DND-41 (cell line): ENCODE measurements around the gene SPAG7.

Experiments used
- ATAC-seq: fragments of 200-7000 bp; cut with Tn5 transposase; 3 replicates; pipeline ENCODE4 v1.9.1; 2021; ENCODE audit warnings: low read depth; ENCODE audit not compliant: insufficient read depth
- DNase-seq: peaks from one replicate; pipeline ENCODE4 v3.0.0-alpha.2; 2020
- H2AFZ ChIP-seq: 2 replicates; pipeline ENCODE4 v1.6.0; 2012; ENCODE audit warnings: low read depth, low read length
- H3K27ac ChIP-seq: 2 replicates; pipeline ENCODE4 v1.5.1; 2012; ENCODE audit warnings: low read length, inconsistent platforms
- H3K27me3 ChIP-seq: fragments of 200-600 bp; sonication (generic); 2 replicates; pipeline ENCODE4 v1.6.0; 2012; ENCODE audit warnings: low read length, mild to moderate bottlenecking, inconsistent platforms; ENCODE audit not compliant: insufficient read depth, poor library complexity
- H3K36me3 ChIP-seq: 2 replicates; pipeline ENCODE4 v1.5.1; 2012; ENCODE audit warnings: low read length, inconsistent platforms; ENCODE audit not compliant: insufficient read depth
- H3K4me1 ChIP-seq: 2 replicates; pipeline ENCODE4 v1.5.1; 2012; ENCODE audit warnings: mild to moderate bottlenecking, low read length; ENCODE audit not compliant: insufficient read depth
- H3K4me2 ChIP-seq: 2 replicates; pipeline ENCODE4 v1.6.0; 2012; ENCODE audit warnings: mild to moderate bottlenecking, moderate library complexity, low read length, inconsistent platforms; ENCODE audit not compliant: insufficient read depth
- H3K4me3 ChIP-seq, 2 experiments: fragments of 200-600 bp in 1 of 2; shearing (Covaris generic) in 1 of 2; 2 replicates each; pipeline ENCODE4 v1.5.1; 2012 to 2016; ENCODE audit warnings: inconsistent platforms in 2 of 2, low read length in 2 of 2, mild to moderate bottlenecking in 2 of 2, low read depth in 1 of 2, moderate library complexity in 1 of 2
- H3K79me2 ChIP-seq: 2 replicates; pipeline ENCODE4 v1.6.0; 2012; ENCODE audit warnings: low read length, inconsistent platforms; ENCODE audit not compliant: insufficient read depth
- H3K9ac ChIP-seq: 2 replicates; pipeline ENCODE4 v1.6.0; 2012; ENCODE audit warnings: low read depth, mild to moderate bottlenecking, inconsistent platforms, low read length, moderate library complexity
- H3K9me3 ChIP-seq: 2 replicates; pipeline ENCODE4 v1.5.1; 2012; ENCODE audit warnings: low read length, moderate library complexity, mild to moderate bottlenecking, inconsistent platforms; ENCODE audit not compliant: insufficient read depth, severe bottlenecking
- H4K20me1 ChIP-seq: 2 replicates; pipeline ENCODE4 v1.6.0; 2012; ENCODE audit warnings: low read length; ENCODE audit not compliant: insufficient read depth
- CTCF ChIP-seq: IDR thresholded peaks from 2 replicates; pipeline ENCODE4 v1.5.1; 2012; ENCODE audit warnings: borderline replicate concordance, low read length, moderate library complexity, mild to moderate bottlenecking; ENCODE audit not compliant: poor library complexity, severe bottlenecking; ENCODE audit errors: extremely low read depth
- EZH2 ChIP-seq: IDR thresholded peaks from 3 replicates; pipeline ENCODE4 v1.6.1; 2012; ENCODE audit warnings: borderline replicate concordance, low read depth, mild to moderate bottlenecking, moderate library complexity, low read length, inconsistent platforms; ENCODE audit not compliant: severe bottlenecking

SPAG7 gene

GRCh38 chr17:4939546-4939795 is 28.1 kb downstream of the SPAG7 start:
- no peak for TF ChIP-seq EZH2
- no peak for TF ChIP-seq CTCF
- H3K9me3 ChIP-seq: no peaks in the 10 kb centered on the region
- H4K20me1 ChIP-seq: peaks cover 44% of the 10 kb centered on the region
- peaks cover 59% of the 10 kb centered on the region for H3K79me2 ChIP-seq
- peak overlapping the region; percentile 47 to 77 for H3K4me3 ChIP-seq
- no peaks in the 10 kb centered on the region for H3K27me3 ChIP-seq
- peak overlapping the region; percentile 83 for H3K4me2 ChIP-seq
- peaks cover 59% of the 10 kb centered on the region for H3K36me3 ChIP-seq
- ATAC-seq (peak; percentile 0; the same call in 1 of the 3 replicates), DNase-seq (no peak)
- H3K27ac ChIP-seq: peak overlapping the region; percentile 94
- H2AFZ ChIP-seq: peak overlapping the region; percentile 84
- peak overlapping the region; percentile 82 for H3K9ac ChIP-seq
- peaks cover 51% of the 10 kb centered on the region for H3K4me1 ChIP-seq

GRCh38 chr17:4938688-4939545 is 28.7 kb downstream of the SPAG7 start:
- H2AFZ ChIP-seq: peak overlapping the region; percentile 84
- peak overlapping the region; percentile 83 for H3K4me2 ChIP-seq
- H4K20me1 ChIP-seq: peaks cover 42% of the 10 kb centered on the region; the same call in 1 of the 2 replicates
- H3K27ac ChIP-seq: peak overlapping the region; percentile 94
- peaks cover 46% of the 10 kb centered on the region for H3K4me1 ChIP-seq
- TF ChIP-seq EZH2 (no peak), CTCF (no peak)
- DNase-seq (no peak), ATAC-seq (no peak)
- peak overlapping the region; percentile 47 to 77 for H3K4me3 ChIP-seq
- H3K79me2 ChIP-seq: peaks cover 53% of the 10 kb centered on the region
- H3K9me3 ChIP-seq: no peaks in the 10 kb centered on the region
- H3K27me3 ChIP-seq: no peaks in the 10 kb centered on the region
- peak overlapping the region; percentile 82 for H3K9ac ChIP-seq
- peaks cover 53% of the 10 kb centered on the region for H3K36me3 ChIP-seq

GRCh38 chr17:4938069-4938491 is 29.5 kb downstream of the SPAG7 start:
- ATAC-seq (no peak), DNase-seq (no peak)
- Histone ChIP-seq H3K9ac (peak overlapping the region; percentile 82), H3K36me3 (peaks cover 45% of the 10 kb centered on the region), H3K27ac (no peak overlapping the region; the same call in 1 of the 2 replicates), H3K79me2 (peaks cover 45% of the 10 kb centered on the region), H3K4me3 (peak overlapping the region in 1 of 2 experiments; percentile 77; a peak in 1 of 4 replicates), H2AFZ (no peak overlapping the region), H3K4me1 (peaks cover 38% of the 10 kb centered on the region), H4K20me1 (peaks cover 38% of the 10 kb centered on the region; the same call in 1 of the 2 replicates), H3K27me3 (no peaks in the 10 kb centered on the region), H3K4me2 (peak overlapping the region; percentile 83), H3K9me3 (no peaks in the 10 kb centered on the region)
- TF ChIP-seq EZH2 (no peak), CTCF (no peak)
